ENCODE measurements around the gene NPBWR2.

GRCh38 chr20:64081624-64081964 is 25.8 kb downstream of the NPBWR2 start:
- TF ChIP-seq POLR2A (IDR thresholded peaks at IDR 0.05) = no peak
- TF ChIP-seq, protein P1, sequence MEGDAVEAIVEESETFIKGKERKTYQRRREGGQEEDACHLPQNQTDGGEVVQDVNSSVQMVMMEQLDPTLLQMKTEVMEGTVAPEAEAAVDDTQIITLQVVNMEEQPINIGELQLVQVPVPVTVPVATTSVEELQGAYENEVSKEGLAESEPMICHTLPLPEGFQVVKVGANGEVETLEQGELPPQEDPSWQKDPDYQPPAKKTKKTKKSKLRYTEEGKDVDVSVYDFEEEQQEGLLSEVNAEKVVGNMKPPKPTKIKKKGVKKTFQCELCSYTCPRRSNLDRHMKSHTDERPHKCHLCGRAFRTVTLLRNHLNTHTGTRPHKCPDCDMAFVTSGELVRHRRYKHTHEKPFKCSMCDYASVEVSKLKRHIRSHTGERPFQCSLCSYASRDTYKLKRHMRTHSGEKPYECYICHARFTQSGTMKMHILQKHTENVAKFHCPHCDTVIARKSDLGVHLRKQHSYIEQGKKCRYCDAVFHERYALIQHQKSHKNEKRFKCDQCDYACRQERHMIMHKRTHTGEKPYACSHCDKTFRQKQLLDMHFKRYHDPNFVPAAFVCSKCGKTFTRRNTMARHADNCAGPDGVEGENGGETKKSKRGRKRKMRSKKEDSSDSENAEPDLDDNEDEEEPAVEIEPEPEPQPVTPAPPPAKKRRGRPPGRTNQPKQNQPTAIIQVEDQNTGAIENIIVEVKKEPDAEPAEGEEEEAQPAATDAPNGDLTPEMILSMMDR (IDR thresholded peaks at IDR 0.05) = no peak
